HepG2 (cell line): ENCODE results near the gene SLC12A5. TPM values are rescaled to one million over a fixed set of nuclear protein-coding genes. Genes with fewer than 3 reads are reported as not detected.

Source experiments
- ATAC-seq: fragments of 200-7000 bp; cut with Tn5 transposase; 3 replicates; pipeline ENCODE4 v1.9.1; 2020; ENCODE audit warnings: mild to moderate bottlenecking, moderate library complexity
- BruUV-seq: library from RNA; stranded (reverse); fragments of 400-500 nt; replicated peaks from 2 replicates; lab custom pipeline; 2021; lab: Mats Ljungman, UMichigan
- CTCF ChIA-PET: fragments of 300-600 bp; formaldehyde crosslinking; extraction: SDS; loops from one replicate; lab custom pipeline; 2021; ENCODE audit warnings: low total read pairs, inconsistent platforms, low intra/inter-chr PET ratio; lab: Yijun Ruan, JAX
- POLR2A ChIA-PET: fragments of 350-600 bp; sonication (Branson Sonifier 250); formaldehyde crosslinking; loops from one replicate; lab custom pipeline; 2020; ENCODE audit warnings: antibody characterized with exemption, inconsistent platforms; lab: Yijun Ruan, JAX
- DNase-seq: peaks from one replicate; pipeline ENCODE4 v3.0.0-alpha.2; 2015; ENCODE audit warnings: low spot score
- FAIRE-seq: peaks from 3 replicates; lab custom pipeline; 2011; peaks lifted over from hg19 to GRCh38; lab: Jason Lieb, UNC
- H2AFZ ChIP-seq: one replicate; pipeline ENCODE4 v1.6.1; 2011; ENCODE audit warnings: low read length, inconsistent platforms
- H3K27ac ChIP-seq: fragments of 300-600 bp; 3 replicates; pipeline ENCODE4 v1.8.0; 2011; ENCODE audit warnings: mixed run types, mild to moderate bottlenecking, mixed read lengths, low read length, inconsistent platforms; ENCODE audit not compliant: insufficient read depth; ENCODE audit errors: extremely low read length
- H3K27me3 ChIP-seq, 2 experiments: fragments of 200-600 bp in 1 of 2; 2 replicates in 1 of 2; 3 replicates in 1 of 2; pipeline versions ENCODE4 v1.6.0 to v1.8.0; 2011; ENCODE audit warnings: low read length in 2 of 2, mild to moderate bottlenecking in 2 of 2, moderate library complexity in 2 of 2, inconsistent platforms in 1 of 2; ENCODE audit not compliant: insufficient read depth in 2 of 2, control insufficient read depth in 1 of 2
- H3K36me3 ChIP-seq, 2 experiments: fragments of 200-600 bp in 1 of 2; replicated peaks in 1 of 2; 2 replicates in 1 of 2; 3 replicates in 1 of 2; pipeline versions ENCODE4 v1.5.1 to v1.8.0; 2011; ENCODE audit warnings: low read length in 2 of 2, inconsistent platforms in 1 of 2; ENCODE audit not compliant: insufficient read depth in 2 of 2, control insufficient read depth in 1 of 2
- H3K4me1 ChIP-seq: 2 replicates; pipeline ENCODE4 v1.5.1; 2012; ENCODE audit warnings: low read length, inconsistent platforms; ENCODE audit not compliant: insufficient read depth
- H3K4me2 ChIP-seq: 2 replicates; pipeline ENCODE4 v1.6.0; 2011; ENCODE audit warnings: low read depth, low read length, inconsistent platforms
- H3K4me3 ChIP-seq, 3 experiments: fragments of 200-600 bp in 1 of 3; sonication (generic), shearing (Covaris generic) in 1 of 3; replicated peaks in 1 of 3; 2 replicates each; pipeline ENCODE4 v1.5.1; 2011 to 2016; ENCODE audit warnings: low read length in 3 of 3, inconsistent platforms in 2 of 3, low read depth in 2 of 3, mild to moderate bottlenecking in 2 of 3, control low read depth in 1 of 3, mixed read lengths in 1 of 3; ENCODE audit not compliant: insufficient read depth in 1 of 3
- H3K79me2 ChIP-seq: one replicate; pipeline ENCODE4 v1.6.1; 2011; ENCODE audit warnings: low read length, inconsistent platforms; ENCODE audit not compliant: insufficient read depth
- H3K9ac ChIP-seq: 2 replicates; pipeline ENCODE4 v1.6.0; 2011; ENCODE audit warnings: mild to moderate bottlenecking, low read depth, low read length, inconsistent platforms; ENCODE audit not compliant: insufficient read depth
- H3K9me3 ChIP-seq: 2 replicates; pipeline ENCODE4 v1.5.1; 2012; ENCODE audit warnings: mild to moderate bottlenecking, low read length
- H4K20me1 ChIP-seq: 2 replicates; pipeline ENCODE4 v1.6.0; 2011; ENCODE audit warnings: inconsistent platforms, mild to moderate bottlenecking, low read length, moderate library complexity; ENCODE audit not compliant: insufficient read depth
- RARG ChIP-seq: sonication (generic); formaldehyde crosslinking; IDR thresholded peaks from 2 replicates; pipeline ENCODE4 v1.4.0; 2020; ENCODE audit warnings: low read depth, mild to moderate bottlenecking, missing genetic modification reagents
- SETDB1 ChIP-seq: sonication (generic); formaldehyde crosslinking; IDR thresholded peaks from 2 replicates; pipeline ENCODE4 v1.5.1; 2020; ENCODE audit warnings: missing genetic modification reagents, mild to moderate bottlenecking, borderline replicate concordance
- SP1 ChIP-seq, 2 experiments: fragments of 450-650 bp in 1 of 2; sonication (generic) in 1 of 2; formaldehyde crosslinking in 1 of 2; IDR thresholded peaks; 2 replicates each; pipeline versions ENCODE4 v1.4.0 to v1.6.1; 2016 to 2020; ENCODE audit warnings: missing genetic modification reagents in 1 of 2
- ZNF441 ChIP-seq: sonication (generic); formaldehyde crosslinking; IDR thresholded peaks from 2 replicates; pipeline ENCODE4 v1.7.0; 2021; ENCODE audit warnings: missing genetic modification reagents, borderline replicate concordance
- WGBS: methylation state at CpG from one replicate; pipeline ENCODE4 v1.1.6; 2017; ENCODE audit warnings: low lambda C conversion rate; 5-methylcytosine and 5-hydroxymethylcytosine counted together
- in situ Hi-C: cut with HindIII; loops from 2 replicates; pipeline ENCODE4 v1.10.0; 2017; ENCODE audit warnings: low pct_unique_long_range_greater_than_20kb; ENCODE audit not compliant: extremely low pct_ligation_motif_present
- intact Hi-C: fragments of 100-400 bp; cut with micrococcal nuclease; formaldehyde crosslinking; loops from one replicate; pipeline ENCODE4 v1.10.0; 2022; ENCODE audit not compliant: unreplicated experiment
- polyA plus RNA-seq, 8 experiments: library from polyadenylated mRNA; depleted of rRNA in 3 of 8; stranded (reverse) in 7 of 8; unstranded in 1 of 8; fragments of >200 nt; fragmentation: Illumina TruSeq in 4 of 8; extraction: Trizol in 4 of 8; gene quantifications; 2 replicates each; pipeline versions ENCODE4 v1.2.1 to v1.2.3, GENCODE V29; 2011 to 2016; ENCODE audit warnings: low read depth in 4 of 8, missing spikeins in 1 of 8, mixed read lengths in 1 of 8; ENCODE audit not compliant: insufficient read depth in 1 of 8
- total RNA-seq, 5 experiments: library from RNA; depleted of rRNA; stranded (reverse); fragments of >200 nt; fragmentation: Illumina TruSeq; extraction: Trizol; gene quantifications; 2 replicates each; pipeline ENCODE4 v1.2.3, GENCODE V29; 2016; ENCODE audit warnings: low read depth in 1 of 5
- TF ChIP-seq, protein P1 (sequence below): sonication (generic); formaldehyde crosslinking; IDR thresholded peaks from 2 replicates; pipeline ENCODE4 v1.5.1; 2020; ENCODE audit warnings: missing genetic modification reagents, mild to moderate bottlenecking, borderline replicate concordance

Gene SLC12A5
- total and polyA plus RNA-seq, 2 of the 13 experiments (the other 11 are each of a cell fraction or from before 2014, with no cell fraction given), result 4.3 to 5.4 TPM

DNA sequence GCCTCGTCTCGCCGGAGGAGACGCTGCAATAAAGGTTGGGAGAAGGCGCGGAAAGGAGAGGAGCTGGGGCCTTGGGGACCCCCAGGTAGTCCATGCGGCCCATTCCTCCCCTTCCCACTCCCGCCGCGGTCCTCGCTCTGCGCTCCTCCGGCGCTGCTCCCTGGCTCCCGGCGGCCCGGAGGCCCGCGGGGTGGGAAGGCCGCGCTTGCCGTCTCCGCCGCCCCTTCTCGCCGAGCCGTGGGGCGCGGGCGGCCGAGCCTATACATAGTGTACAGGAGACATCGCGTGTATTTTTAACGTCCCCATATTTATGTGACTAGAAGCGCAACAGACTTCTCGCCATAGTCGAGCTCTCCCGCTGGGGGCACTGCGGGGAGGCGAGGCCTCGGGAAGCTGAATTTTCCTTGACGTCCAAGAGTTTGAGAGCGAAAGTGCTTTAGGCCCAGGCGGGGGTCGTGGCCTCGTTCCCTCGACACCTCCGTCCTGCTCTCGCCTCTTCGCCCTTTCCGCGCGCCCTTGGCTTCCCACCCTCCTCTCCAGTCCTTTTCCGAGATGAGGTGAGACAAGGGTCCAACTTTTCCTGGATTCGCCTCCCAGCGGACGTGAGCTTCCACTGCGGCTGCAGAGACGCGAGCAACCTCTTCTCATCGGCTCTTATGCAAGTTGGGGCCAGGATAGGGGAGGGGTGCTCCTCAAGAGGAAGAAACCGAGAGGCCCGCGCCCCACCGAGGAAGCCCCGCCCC lies 29.0 kb downstream of the SLC12A5 start:
- H3K4me2 ChIP-seq, result no peak overlapping the region
- H3K9ac ChIP-seq, result no peak overlapping the region
- WGBS, result 96% methylated on average over 66 of the region's 66 CpGs
- no peak for TF ChIP-seq ZNF441 (CRISPR knock-in tag)
- TF ChIP-seq RARG, result no peak
- TF ChIP-seq SETDB1 (CRISPR knock-in tag), result no peak
- TF ChIP-seq, protein P1, sequence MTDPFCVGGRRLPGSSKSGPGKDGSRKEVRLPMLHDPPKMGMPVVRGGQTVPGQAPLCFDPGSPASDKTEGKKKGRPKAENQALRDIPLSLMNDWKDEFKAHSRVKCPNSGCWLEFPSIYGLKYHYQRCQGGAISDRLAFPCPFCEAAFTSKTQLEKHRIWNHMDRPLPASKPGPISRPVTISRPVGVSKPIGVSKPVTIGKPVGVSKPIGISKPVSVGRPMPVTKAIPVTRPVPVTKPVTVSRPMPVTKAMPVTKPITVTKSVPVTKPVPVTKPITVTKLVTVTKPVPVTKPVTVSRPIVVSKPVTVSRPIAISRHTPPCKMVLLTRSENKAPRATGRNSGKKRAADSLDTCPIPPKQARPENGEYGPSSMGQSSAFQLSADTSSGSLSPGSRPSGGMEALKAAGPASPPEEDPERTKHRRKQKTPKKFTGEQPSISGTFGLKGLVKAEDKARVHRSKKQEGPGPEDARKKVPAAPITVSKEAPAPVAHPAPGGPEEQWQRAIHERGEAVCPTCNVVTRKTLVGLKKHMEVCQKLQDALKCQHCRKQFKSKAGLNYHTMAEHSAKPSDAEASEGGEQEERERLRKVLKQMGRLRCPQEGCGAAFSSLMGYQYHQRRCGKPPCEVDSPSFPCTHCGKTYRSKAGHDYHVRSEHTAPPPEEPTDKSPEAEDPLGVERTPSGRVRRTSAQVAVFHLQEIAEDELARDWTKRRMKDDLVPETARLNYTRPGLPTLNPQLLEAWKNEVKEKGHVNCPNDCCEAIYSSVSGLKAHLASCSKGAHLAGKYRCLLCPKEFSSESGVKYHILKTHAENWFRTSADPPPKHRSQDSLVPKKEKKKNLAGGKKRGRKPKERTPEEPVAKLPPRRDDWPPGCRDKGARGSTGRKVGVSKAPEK (CRISPR knock-in tag), result no peak
- no peak for TF ChIP-seq SP1 (IDR thresholded peaks at IDR 0.05)
- no peak for TF ChIP-seq SP1 (CRISPR knock-in tag; IDR thresholded peaks at IDR 0.05)
- TF ChIP-seq, all 625 proteins: peak for 0
- intact Hi-C loops, result no loop called here
- H3K9me3 ChIP-seq, result no peaks in the 10 kb centered on the region
- no peaks in the 10 kb centered on the region; the same call in 1 of the 2 replicates for H4K20me1 ChIP-seq
- H2AFZ ChIP-seq, result no peak overlapping the region
- FAIRE-seq (no peak), ATAC-seq (no peak; the same call in 2 of the 3 replicates), DNase-seq (no peak)
- H3K27ac ChIP-seq, result no peak overlapping the region
- POLR2A ChIA-PET, result no interaction called here
- peaks cover 17 to 28% of the 10 kb centered on the region in 2 experiments for H3K36me3 ChIP-seq
- no peak overlapping the region for H3K4me3 ChIP-seq
- H3K4me1 ChIP-seq, result peaks cover 15% of the 10 kb centered on the region
- in situ Hi-C loops, result no loop called here
- H3K79me2 ChIP-seq, result no peaks in the 10 kb centered on the region
- CTCF ChIA-PET, result no interaction called here
- H3K27me3 ChIP-seq, result no peaks in the 10 kb centered on the region; a peak in 1 of 5 replicates
- BruUV-seq, result no TSS peak
